H54 (cell line): ENCODE measurements around the gene KIAA0825.
"Not testable (repeated sequence)": the region's sequence is repeated elsewhere in the genome, so short reads cannot be mapped to it uniquely, and the experiment has no call there.

Experiments used
- DNase-seq: peaks from one replicate; pipeline ENCODE4 v3.0.0; 2011; ENCODE audit warnings: low spot score, mixed read lengths; ENCODE audit not compliant: insufficient read length
- FAIRE-seq: peaks from 3 replicates; lab custom pipeline; 2011; peaks lifted over from hg19 to GRCh38; lab: Jason Lieb, UNC
- POLR2A ChIP-seq: IDR thresholded peaks from 2 replicates; pipeline ENCODE4 v1.6.1; 2011; ENCODE audit warnings: low read depth, mild to moderate bottlenecking, low read length

Gene KIAA0825

GRCh38 chr5:94376672-94377345 is 241.6 kb downstream of the KIAA0825 start:
- no peak for TF ChIP-seq POLR2A
- DNase-seq (no peak), FAIRE-seq (no peak)

- no peak for TF ChIP-seq POLR2A
- FAIRE-seq (no peak), DNase-seq (no peak)
Observed at GRCh38 chr5:94375801-94376200, 242.6 kb downstream of the KIAA0825 start.

- TF ChIP-seq POLR2A, result no peak
- DNase-seq, result no peak
- FAIRE-seq, result no peak
Observed at GRCh38 chr5:94374336-94374735, 244.1 kb downstream of the KIAA0825 start.

GRCh38 chr5:94367900-94368299 is 250.5 kb downstream of the KIAA0825 start:
- no peak for TF ChIP-seq POLR2A
- DNase-seq (no peak), FAIRE-seq (no peak)

GRCh38 chr5:94366811-94367210 is 251.6 kb downstream of the KIAA0825 start:
- FAIRE-seq, result no peak
- no peak for DNase-seq
- no peak for TF ChIP-seq POLR2A

GRCh38 chr5:94362857-94363256 is 255.5 kb downstream of the KIAA0825 start:
- FAIRE-seq (no peak), DNase-seq (no peak)
- no peak for TF ChIP-seq POLR2A

- FAIRE-seq (no peak), DNase-seq (no peak)
- TF ChIP-seq POLR2A, result no peak
Observed at GRCh38 chr5:94361832-94362796, 256.3 kb downstream of the KIAA0825 start.

- DNase-seq (no peak), FAIRE-seq (no peak)
- TF ChIP-seq POLR2A, result no peak
Observed at GRCh38 chr5:94361161-94361560, 257.2 kb downstream of the KIAA0825 start.

GRCh38 chr5:94360382-94361130 is 257.8 kb downstream of the KIAA0825 start:
- no peak for FAIRE-seq
- TF ChIP-seq POLR2A, result no peak
- no peak for DNase-seq

GRCh38 chr5:94359880-94360279 is 258.5 kb downstream of the KIAA0825 start:
- DNase-seq, result no peak
- TF ChIP-seq POLR2A, result no peak

GRCh38 chr5:94355811-94356210 is 262.6 kb downstream of the KIAA0825 start:
- TF ChIP-seq POLR2A, result no peak
- FAIRE-seq, result no peak

More at GRCh38 chr5:94359880-94360279, 258.5 kb downstream of the KIAA0825 start:
- FAIRE-seq, result no peak

GRCh38 chr5:94354837-94355485 is 263.4 kb downstream of the KIAA0825 start:
- DNase-seq, FAIRE-seq: not testable (repeated sequence)

More at GRCh38 chr5:94355811-94356210, 262.6 kb downstream of the KIAA0825 start:
- DNase-seq, result no peak

- DNase-seq, result no peak
- FAIRE-seq, result no peak
- no peak for TF ChIP-seq POLR2A
Observed at GRCh38 chr5:94353605-94354004, 264.8 kb downstream of the KIAA0825 start.
